ENCODE measurements around the gene GABRB2. TPM values are rescaled to one million over a fixed set of nuclear protein-coding genes. Genes with fewer than 3 reads are reported as not detected.

The GABRB2 gene
- total RNA-seq, 4 donors from 2014 or later: 0.75 to 22.4 (median 11.0) TPM

DNA sequence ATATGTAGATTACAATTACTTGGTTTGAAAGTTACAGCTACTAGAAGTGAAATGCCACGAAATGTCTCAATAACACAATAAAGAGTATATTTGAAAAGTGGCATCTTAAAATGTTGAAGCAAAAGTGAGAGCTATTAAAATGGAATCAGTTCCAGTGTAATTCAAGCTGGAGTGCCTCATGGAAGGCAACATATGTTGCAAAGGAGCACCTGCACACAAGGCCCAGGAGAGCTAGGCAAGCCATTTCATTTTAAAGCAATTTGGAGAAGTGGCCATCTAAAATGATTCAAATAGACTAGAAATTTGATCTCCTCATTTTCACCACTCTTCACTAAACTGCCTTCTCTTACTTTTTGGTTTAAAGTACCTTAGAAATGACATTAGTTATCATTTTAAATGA is 167.8 kb downstream of the GABRB2 start:
- TF ChIP-seq, protein P1, sequence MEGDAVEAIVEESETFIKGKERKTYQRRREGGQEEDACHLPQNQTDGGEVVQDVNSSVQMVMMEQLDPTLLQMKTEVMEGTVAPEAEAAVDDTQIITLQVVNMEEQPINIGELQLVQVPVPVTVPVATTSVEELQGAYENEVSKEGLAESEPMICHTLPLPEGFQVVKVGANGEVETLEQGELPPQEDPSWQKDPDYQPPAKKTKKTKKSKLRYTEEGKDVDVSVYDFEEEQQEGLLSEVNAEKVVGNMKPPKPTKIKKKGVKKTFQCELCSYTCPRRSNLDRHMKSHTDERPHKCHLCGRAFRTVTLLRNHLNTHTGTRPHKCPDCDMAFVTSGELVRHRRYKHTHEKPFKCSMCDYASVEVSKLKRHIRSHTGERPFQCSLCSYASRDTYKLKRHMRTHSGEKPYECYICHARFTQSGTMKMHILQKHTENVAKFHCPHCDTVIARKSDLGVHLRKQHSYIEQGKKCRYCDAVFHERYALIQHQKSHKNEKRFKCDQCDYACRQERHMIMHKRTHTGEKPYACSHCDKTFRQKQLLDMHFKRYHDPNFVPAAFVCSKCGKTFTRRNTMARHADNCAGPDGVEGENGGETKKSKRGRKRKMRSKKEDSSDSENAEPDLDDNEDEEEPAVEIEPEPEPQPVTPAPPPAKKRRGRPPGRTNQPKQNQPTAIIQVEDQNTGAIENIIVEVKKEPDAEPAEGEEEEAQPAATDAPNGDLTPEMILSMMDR (IDR thresholded peaks at IDR 0.05; ENCODE audit: low read depth): no peak

DNA sequence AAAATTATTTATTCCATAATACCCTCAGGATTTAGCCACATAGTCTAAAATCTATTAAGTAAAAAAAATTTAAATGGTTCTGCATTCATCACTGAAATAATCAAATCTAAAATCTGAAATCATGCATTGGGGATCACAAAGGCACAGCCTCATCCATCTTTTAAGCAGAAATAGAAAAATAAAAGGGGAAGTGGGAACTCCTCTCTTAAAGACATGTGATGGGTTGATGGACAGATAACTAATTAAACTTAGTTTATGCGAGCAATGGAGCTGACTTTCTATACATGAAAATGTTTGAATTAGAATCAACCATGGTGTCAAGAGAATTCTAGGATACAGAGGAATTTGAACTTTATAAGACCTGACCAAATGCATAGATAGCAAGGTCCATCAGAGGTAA is 170.5 kb downstream of the GABRB2 start:
- TF ChIP-seq, protein P1 (IDR thresholded peaks at IDR 0.05; ENCODE audit: low read depth): no peak

DNA sequence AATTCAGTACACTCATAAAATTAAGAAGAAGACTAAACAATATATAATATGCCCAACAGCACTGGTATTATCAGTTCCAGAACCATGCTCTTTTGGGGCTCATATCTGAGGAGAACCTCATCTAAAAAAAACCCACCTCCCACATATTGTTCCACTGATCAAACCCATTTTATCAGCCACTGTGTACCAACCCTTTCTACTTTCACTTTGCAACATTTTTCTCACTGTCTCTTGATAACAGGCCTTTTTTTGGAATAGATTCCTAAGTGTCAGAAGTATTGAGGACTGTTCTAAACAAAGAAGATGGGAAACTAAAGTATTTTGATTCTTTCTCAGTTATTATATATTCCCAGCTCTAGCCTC is 173.2 kb downstream of the GABRB2 start:
- TF ChIP-seq, protein P1 (IDR thresholded peaks at IDR 0.05; ENCODE audit: low read depth): no peak

DNA sequence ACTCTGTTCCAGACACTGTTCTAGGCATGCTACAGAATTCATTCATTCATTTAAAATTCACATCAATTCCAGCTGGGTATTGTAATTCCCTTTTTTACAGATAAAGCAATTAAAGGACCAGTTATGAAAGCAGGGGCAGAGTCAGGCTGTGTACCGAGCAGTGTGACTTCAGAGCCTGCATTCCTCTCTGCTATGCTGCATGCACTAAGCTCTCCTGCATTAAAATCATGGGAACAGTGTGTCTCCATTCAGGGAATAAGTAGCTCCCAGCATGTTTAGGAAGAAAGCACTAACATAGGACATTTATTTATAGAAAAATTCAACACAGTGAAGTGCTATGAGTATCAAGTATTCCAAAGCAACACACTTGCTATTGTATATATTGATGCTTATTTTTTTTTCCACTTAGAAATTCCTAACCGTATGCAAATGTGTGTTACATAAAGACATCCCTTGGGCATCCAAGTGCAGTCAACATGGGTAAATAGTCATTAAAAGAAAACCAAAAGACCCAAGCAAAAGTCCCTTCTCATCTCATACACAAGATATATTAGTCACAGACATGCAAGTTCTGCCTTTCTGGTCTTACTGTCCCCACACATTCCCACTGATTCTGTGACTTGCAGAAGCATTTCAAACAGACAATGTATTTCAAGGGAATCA is 173.7 kb downstream of the GABRB2 start:
- TF ChIP-seq, protein P1 (IDR thresholded peaks at IDR 0.05; ENCODE audit: low read depth): no peak

DNA sequence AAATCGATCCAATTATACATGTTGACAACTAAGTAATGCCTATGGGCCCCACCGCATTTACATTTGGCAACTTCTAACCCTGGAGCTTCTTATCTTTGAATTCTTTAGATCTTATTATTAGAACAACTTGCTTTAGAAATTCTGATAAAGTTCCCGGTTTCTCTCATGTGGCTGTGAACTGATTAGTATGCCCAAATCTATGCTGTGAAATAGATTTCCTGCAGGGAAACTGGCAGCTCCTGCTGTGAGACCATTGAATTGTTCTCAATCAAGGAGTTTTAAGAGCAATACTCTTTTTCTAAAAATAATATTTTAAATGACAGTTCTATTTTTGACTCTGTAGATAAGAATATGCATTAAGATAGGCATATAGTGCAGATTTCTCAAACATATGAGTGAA is 177.5 kb downstream of the GABRB2 start:
- TF ChIP-seq, protein P1 (IDR thresholded peaks at IDR 0.05; ENCODE audit: low read depth): no peak

DNA sequence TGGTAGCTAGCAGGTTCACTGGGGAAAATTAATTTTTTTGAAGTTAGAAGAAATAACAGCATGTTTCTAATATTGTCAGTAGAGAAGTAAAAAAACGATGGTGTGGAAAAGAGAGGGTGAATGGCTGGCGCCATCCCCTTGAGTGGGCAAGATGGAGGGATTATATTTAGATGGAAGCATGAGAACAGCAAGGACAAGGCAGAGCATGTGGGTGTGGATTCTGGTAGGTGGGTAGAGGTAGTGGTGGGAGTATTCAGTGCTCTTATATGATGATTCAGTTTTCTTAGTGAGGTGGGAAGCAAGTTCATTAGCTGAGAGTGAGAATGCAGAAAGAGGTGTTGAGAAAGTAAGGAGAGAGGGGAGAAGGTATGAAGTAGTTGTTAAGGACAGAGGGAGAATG is 188.1 kb downstream of the GABRB2 start:
- TF ChIP-seq, protein P1 (IDR thresholded peaks at IDR 0.05; ENCODE audit: low read depth): no peak

DNA sequence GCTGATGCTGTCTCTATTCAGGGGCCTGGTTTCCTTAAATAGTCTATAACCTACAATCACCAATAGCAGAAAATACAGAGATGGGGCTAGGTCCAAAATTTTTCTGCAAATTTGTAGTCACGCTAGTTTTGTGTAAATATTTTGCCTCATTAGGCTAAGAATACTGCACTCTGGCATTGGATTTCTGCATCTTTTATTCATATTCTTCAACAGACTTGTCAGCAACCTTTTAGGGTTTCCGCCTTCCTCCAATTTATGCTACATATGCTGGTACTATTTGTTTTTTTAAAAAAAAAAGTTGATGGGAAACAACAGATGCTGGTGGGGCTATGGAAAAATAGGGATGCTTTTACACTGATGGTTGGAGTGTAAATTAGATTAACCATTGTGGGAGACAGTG is 202.3 kb downstream of the GABRB2 start:
- TF ChIP-seq, protein P1 (IDR thresholded peaks at IDR 0.05; ENCODE audit: low read depth): no peak

Measured in subcutaneous adipose tissue (tissue), 4 donors.